ENCODE results near the gene CTNND1.

Gene CTNND1

DNA sequence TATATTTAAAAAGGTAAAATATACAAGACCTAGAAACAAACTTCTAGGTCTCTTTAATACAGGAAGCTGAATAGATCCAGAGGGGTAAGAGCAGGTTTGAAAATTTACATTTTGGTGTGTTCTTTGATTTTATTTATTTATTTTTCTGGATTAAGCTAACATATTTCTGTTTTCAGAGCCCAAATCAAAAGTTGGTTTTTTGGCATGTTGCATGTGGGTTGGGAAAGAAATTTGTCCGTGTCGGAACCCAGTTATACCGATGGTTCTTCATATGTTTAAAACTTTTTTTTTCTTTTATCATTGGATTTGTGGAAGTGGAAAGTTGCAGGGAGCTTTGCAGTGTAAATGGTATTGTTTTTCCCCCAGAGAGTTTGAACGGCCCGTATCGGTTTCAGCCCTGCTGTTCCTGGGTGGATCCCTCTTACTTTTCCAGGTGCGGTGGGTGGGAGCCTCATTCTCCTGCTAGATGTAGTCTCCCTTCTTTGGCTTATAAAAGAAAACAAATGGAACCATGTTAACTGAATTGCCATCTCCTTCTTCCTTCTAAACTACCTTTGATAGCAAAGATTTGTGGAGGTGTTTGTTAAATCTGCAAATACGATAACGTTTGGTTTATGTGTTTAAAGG, 746 bp downstream of the CTNND1 start:
- no peak for DNase-seq

DNA sequence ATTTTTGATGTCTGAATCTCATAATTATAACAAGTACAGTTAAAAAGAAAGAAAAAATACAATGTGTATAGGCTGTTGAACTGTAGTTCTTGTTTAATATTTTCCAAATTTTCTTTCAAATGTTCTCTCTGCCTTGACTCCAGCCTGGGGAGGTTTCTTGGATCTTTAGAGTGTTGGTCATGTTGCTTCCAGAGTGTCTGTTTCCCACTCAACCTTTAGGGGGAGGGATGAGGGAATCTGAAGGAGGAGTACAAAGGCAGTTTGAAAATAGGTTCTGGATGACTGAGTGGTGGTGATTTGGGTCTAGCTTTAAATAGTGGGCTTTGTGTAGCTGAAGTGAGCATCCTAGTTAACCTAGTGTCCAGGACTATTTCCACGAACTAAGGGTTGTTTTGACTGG, 2.0 kb downstream of the CTNND1 start:
- DNase-seq = no peak

DNA sequence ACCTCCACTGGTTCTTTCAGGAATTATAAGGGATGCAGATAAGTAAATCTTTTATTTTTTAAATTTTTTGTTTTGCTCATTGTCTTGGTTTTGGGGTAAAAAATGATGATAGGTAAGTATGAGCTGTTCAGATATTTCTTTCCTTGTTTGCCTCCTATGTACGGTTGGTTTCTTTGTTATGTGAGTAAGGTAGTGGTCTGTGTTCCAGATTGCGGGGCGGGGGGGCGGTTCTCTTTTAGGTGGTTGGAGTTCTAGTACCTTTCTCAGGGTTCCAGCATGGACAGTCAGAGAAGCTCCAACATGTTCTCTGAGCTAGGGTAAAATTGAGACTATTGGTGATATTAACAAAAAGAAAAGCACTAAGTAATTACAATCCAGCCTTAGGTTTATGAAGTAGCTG, 2.4 kb downstream of the CTNND1 start:
- no peak for DNase-seq

DNA sequence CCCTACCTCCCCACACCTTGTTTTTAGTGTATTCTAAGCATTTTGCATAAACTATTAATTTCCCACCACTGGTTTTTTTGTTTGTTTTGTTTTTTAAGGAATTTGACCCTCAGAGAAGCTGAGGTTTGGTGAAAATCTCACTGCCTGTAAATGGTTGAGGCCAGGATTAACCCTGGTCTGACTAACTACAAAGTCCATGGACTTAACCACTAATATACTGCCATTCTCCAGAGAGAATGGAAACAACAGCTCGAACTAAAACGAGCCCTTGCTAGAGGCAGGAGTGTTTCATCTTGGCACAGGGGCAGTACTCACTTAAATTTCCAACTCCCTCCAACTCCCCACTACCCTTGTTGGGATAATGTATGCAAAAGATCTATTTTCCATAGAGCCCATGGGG, 3.0 kb downstream of the CTNND1 start:
- no peak for DNase-seq

DNA sequence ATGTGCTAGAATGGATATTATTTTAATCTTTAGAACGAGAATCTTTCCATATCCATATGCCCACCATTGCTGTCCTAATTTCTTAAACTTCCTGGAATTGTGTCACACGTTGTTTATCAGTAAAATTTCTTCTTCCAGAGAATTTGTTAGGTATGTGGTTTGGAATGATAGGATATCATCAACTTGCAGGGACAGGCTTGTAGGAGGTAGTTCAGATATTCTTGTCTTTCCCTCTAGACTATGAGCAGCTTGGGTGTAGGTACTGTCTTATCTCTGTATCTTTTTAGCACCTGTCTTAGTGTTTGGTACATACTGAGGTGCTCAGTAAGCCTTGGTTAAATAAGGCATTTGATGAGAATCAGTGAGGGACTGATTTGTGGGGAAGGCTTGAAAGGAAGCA, 3.4 kb downstream of the CTNND1 start:
- no peak for DNase-seq

DNA sequence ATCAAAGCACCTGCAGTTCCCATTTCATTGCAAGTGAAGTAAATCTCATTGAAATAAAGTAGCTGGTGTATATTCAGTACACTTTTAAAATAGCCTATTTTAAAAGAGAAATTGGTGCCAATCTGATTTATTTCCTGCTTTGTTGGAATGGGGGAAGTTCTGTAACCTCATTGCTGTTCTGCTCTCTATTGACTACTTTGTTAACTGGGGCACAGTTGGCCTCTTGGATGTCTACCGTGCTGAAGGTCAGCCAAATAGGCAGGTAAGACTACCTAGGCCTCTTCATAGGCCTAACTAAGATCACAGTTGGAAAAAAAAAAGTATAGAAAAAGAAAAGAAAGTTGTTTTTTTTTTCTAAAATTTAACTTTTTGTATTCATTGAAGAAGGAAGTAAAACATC, 9.2 kb downstream of the CTNND1 start:
- DNase-seq = no peak

DNA sequence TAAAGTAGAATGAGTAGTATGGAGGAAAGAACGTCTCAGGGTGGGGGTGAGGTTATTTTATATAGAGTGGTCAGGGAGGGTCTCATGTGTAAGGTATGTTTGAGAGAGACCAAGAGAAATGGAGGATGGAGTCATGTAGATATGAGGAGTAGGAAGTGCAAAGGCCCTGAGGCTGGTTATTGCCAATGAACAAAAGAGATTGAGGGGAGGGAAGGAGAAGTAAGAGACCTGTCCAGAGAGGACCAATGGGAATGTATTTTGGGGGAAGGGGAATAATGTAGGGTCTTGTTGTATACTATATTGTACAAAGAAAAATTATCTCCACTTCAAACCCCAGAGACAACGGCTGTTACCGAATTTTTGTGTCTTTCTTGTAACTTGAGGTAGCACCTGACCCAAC, 9.8 kb downstream of the CTNND1 start:
- DNase-seq = no peak

DNA sequence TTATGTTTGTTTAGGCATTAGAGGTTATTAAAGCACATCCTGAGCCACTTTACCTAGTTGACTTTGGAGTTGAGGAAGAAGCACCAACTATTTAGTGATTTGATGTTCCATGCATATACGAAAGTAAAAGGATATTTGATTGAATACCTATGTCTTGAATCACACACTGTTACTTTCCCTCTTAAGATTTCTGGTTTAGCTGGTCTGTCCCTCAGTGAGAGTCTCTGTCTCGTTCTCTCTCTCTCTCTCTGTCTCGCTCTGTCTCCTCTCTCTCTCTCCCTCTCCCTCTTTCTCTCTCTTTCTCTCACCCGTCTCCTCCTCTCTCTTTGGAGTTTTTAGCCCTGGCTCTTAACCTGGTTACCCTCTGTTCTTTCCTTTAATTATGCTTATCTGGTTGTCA, 11.0 kb downstream of the CTNND1 start:
- no peak for DNase-seq

DNA sequence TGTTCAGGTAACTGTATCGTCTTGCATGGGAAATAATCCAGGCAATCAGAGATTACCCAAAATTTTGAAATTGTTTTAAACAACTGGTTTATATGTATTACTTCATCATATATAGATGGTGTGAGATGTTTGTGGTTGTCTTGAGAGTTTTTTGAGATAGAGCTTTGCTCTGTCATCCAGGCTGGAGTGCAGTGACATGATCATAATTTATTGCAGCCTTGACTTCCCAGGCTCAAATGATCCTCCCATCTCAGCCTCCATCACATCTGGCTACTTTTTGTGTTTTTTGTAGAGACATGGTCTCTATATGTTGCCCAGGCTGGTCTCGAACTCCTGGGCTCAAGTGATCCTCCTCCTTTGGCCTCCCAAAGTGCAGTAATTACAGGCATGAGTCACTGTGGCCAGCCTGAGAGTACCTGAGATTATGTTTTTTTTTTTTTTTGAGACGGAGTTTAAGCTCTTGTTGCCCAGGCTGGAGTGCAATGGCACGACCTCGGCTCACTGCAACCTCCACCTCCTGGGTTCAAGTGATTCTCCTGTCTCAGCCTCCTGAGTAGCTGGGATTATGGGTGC, 11.5 kb downstream of the CTNND1 start:
- DNase-seq = no peak

DNA sequence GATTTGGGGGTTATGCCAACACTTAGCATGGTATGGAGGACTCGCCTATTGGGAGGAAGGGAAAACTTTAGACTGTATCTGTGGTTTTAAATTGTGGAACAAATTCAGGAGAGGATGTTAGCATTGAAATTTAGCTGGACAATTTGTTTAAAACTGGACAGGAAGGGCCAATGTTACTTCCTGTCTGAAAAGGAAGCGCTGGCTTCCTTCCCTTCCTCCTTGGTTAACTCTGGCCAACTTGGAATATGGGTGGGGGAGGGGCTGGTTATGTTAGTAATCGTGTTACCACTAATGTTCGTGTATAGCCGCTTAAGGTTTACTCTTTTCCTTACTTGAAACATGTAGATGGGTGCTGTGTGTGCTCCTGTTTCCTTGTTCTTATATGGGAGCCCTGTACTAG, 13.9 kb downstream of the CTNND1 start:
- no peak for DNase-seq

DNA sequence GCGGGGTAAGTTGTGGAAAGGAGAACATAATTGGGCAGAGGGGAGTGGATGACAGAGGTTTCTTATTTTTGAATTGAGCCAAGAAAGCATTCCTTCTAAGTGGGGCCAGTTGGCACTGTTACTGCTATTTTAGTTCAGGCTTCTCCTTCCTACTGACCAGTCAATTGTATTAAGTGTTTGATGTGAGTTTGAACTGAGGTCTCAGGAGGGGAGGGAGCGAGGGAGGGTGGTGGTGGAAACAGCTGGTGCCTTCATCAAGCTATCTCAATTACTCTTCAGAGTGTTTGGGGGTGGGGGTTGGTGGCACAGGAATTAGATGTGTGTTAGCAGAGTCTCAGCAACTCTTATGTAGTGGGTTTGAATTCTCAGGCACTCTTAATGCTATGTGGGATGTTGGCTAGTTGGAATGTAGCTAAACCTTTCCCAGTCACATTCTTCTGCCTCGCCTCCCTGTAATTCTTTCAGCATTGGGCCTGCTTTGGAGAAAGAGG, 14.5 kb downstream of the CTNND1 start:
- no peak for DNase-seq

DNA sequence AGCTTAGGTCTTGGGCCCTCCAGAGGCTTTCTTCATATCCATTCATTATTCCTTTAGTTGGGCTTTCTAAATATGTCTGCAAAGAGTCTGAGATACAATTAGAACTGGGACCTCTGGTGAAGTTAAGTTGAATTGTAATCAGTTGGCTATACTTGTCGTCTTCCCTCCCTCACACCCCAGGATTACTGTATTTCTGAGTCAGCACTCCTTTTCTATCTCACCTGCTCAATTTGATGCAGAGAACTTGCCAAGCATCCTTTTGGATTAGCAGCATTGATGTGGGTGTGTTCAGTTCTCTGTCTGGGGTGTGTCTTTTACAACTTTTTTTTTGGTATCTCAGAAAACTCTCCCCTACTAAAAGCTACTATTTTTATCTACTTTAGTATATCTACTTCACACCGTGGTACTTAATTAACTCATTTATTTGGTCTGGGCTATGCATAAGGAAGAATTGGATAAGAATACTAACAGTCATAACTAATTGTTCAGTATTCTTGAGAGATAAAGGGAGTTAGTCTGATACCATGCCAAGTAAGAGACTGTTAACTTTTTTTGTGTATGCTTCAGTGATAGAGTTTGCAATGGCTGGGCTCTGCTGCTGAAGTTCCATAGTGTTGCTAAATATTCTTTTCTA, 15.1 kb downstream of the CTNND1 start:
- DNase-seq = no peak

DNA sequence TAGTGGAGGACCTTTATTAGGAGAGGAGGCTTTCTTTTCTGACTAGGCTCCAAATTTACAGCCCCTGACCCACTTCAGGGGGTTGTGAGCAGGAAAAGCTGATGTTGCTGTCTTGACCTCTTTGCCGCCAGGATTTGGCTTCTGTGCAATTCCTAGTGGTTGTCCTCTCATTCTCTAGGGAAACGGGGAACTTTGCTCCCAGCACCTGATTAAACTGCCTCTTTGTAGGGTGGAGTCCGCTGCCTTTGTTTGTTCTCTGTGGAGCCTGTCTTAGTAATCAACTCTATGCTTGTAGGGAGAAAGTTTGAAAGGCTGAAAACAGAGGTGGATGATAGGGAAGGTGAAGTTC, 16.3 kb downstream of the CTNND1 start:
- DNase-seq = no peak

DNA sequence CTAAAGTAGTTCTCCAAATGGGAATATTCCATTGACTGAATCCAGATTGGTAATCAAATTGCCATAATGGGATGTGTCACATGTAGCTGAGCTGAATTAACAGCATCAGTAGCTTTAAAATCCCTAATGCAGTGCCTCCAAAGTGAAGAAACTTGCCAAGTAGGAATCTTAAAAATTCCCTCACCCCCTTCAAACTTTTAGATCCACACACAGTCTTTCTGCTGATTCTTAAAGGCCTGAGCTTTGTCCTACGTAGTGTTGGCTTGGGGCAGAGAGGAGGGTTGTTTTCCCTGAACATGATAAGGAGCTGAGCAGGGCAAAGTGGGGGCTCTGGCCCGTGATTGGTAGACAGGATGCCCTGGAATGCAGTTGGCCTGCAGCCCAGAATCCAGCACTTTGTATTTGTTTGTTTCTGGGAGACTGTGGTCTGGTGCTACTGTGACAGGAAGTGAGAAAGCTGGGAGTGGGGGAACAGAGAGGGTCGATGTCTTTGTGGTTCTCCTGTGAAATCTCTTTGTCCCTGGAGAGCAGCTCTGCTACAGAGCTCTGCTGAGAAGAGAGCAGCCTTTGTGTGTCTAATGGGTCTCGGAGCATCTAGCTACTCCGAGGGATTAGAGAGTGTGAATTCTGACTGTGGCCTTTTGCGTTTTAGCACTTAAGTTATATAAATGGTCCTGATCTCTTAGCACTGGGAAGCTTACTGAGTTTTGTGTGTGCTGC, 16.9 kb downstream of the CTNND1 start:
- no peak for DNase-seq

DNA sequence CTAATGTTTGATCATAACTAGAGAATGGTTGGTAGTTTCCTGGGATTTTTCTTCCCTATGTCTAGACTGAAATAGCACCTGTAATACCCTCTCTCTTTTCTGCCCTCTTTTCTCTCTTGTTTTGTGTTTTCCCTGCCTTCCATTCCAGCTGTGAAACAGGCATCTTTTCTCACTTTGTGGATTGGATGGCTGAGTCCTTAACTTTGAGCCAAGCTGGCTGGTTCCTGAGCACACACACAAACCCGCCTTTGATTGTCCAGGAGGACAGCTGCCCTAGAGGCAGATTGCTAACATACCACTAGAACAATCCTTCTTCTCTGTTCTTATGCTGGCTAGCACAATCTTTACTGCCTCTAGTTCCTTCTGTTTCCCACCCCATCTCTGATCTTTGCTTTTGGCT, 17.7 kb downstream of the CTNND1 start:
- DNase-seq = no peak

DNA sequence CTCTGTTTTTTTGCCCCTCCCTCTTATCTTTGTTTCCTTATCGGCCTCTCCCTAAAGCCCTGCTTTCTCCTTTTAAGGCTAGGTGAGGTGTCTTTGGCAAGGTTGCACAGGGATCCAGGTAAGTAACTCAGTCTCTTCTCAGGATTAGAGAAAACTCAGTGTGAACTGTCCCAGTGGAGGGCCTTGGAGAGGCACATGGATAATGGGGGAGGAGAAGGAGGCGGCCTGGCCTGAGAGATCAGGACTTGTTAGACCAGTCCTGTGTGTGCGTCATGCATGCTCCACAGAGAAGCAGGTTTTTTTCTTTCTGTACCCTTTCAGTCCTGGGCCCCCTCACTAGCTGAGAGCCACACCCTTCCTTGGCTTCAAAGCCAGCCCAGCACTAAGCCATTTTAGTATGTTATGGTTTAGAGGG, 19.9 kb downstream of the CTNND1 start:
- DNase-seq = no peak

DNA sequence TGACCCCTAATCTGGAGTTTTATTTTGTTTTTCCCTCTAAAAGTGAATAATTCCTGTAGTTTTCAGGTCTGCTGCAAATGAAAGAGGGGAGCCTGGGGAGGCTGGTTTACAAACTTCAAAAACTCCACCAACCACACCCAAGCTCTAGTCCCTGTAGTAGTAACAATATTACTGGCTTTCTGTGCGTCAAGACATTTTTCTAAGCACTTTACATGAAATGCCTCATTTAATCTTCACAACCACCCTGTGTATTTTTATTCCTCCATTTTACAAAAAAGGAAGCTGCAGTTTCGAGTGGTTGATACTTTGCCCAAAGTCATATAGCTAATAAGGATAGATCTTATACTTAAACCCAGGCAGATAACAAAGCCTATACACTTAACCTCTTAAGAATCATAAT, 23.5 kb downstream of the CTNND1 start:
- no peak for DNase-seq

DNA sequence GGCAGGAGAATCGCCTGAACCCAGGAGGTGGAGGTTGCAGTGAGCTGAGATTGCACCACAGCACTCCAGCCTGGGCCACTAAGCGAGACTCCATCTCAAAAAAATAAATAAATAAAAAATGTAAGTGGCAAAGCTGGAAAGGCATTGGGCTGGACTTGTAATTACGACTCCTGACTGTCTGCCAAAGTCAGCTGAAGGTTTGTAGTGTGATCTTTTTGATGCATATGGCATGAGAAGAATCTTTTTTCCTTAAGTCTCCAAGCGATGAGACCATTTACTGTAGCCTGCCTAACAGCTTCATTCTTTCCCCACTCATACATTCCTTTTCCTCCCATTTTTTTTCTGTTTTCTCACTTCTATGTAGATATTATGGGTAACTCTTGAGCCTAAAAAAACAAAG, 24.8 kb downstream of the CTNND1 start:
- DNase-seq = no peak

DNA sequence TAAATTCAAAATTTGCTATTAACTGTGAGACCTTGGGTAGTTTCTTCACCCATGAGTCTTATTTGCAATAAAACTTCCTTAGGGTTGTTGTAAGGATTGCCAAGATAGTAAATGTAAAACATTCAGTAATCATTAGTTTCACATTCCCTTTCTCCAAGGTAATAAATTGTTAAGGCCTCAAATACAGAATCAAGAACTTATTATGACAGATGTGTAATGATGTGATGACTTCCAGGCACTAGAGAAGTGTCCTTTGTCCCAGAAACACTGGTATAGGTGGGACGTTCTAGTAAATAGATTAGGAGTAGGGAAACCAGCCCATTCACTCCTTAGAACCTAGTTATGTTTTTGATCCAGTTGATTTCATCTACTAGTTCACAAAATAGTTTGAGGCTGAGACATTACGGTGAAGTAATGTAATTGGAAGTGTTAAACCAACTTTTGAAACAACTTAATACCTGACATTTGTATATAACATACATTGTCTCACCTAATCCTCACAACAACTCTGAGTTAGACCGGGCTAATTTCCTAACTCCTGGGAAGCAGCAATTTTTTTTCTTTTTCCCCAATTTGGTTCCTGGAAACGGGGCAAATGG, 25.5 kb downstream of the CTNND1 start:
- DNase-seq = no peak

DNA sequence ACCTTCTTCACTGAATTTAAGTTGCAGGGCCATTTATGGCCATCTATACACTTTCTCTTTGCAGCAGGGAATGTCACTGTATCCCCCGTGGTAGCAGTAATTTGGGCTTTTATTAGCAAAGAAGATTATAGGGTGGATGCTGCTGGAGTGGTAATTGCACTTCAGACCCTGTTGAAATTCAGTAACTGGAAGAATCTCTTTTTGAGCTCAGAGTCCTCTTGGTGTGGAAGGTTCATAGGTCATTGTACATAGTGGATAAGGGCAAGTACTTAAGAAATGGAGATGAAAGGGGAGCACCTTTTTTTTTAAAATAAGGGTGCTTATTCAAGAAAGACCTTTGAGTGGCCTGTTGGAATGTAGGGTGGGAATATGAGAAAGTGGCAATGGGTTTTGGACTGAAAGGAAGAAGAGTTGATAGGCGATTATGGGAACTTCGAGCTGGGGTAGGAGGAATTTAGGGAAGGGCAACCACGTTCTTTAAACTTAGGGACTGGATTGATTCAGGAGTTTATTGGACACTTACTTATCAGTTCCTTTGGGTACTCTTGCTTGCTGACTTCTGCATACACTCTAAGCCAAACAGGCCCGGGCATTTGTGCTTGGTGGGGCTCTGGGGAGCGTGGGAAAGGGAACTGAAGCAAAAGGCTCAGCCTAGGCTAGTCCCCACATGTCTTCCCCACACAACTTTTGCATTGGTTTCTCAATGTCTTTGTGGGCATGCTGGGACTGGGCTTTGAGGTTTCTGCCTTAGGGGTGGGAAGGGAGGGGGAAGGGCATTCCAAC, 26.5 kb downstream of the CTNND1 start:
- DNase-seq = peak; percentile 56

DNA sequence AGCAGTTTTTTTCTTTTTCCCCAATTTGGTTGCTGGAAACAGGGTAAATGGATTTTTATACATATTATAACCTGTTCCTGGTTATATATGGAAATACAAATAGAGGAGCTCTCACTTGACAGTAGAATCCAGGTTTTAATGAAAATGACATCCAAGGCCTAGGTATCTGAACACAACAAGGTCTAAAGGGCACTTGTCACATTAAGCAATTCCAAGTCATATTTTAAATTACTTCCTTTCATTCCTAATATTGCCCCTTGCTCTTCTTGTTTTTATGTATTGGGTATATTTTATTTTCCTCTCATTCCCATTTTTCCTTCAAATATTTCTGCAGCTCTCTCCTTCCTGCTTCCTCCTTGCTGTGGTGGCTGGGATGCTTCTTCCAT, 27.1 kb downstream of the CTNND1 start:
- no peak for DNase-seq

DNA sequence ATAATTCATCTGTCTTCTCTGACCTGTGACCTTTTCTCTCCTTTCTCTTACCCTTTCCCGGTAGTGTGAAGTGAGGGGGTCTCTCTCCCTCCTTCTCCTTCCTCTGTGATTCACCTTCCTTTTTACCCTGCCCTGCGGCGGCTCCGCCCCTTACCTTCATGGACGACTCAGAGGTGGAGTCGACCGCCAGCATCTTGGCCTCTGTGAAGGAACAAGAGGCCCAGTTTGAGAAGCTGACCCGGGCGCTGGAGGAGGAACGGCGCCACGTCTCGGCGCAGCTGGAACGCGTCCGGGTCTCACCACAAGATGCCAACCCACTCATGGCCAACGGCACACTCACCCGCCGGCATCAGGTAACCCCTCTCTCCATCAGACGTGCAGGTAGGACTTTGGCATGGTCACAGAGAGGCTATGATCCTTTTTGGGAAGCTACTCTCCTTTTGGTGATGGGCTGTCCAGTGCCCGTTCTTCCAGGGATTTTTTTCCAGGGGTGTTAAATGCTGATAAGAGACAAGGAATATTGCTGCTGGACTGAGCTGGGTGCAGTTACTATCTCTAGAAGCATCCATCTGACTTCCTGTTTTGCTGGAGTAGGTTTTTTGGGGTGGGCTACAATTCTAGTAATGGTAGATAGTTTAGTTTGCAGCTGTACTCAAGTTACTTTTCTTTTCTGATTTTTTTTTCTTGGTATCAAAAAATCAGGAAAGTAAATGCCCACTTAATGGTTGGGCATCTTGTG, 29.9 kb downstream of the CTNND1 start:
- DNase-seq = no peak

All from GDM1 (cell line).